ENCODE measurements around the gene ZNF202. TPM values are rescaled to one million over a fixed set of nuclear protein-coding genes. Genes with fewer than 3 reads are reported as not detected.

ZNF202 gene
- total RNA-seq, 1 donor from 2014 or later, result 10.5 TPM

GRCh38 chr11:123694551-123694950 is 46.9 kb downstream of the ZNF202 start:
- TF ChIP-seq, protein P1, sequence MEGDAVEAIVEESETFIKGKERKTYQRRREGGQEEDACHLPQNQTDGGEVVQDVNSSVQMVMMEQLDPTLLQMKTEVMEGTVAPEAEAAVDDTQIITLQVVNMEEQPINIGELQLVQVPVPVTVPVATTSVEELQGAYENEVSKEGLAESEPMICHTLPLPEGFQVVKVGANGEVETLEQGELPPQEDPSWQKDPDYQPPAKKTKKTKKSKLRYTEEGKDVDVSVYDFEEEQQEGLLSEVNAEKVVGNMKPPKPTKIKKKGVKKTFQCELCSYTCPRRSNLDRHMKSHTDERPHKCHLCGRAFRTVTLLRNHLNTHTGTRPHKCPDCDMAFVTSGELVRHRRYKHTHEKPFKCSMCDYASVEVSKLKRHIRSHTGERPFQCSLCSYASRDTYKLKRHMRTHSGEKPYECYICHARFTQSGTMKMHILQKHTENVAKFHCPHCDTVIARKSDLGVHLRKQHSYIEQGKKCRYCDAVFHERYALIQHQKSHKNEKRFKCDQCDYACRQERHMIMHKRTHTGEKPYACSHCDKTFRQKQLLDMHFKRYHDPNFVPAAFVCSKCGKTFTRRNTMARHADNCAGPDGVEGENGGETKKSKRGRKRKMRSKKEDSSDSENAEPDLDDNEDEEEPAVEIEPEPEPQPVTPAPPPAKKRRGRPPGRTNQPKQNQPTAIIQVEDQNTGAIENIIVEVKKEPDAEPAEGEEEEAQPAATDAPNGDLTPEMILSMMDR (IDR thresholded peaks at IDR 0.05; ENCODE audit: insufficient read depth, low read length, poor library complexity, severe bottlenecking), result no peak
- Histone ChIP-seq H3K4me3 (ENCODE audit: low read depth, low read length) (no peak overlapping the region), H3K27me3 (ENCODE audit: control insufficient read depth, insufficient read depth, low read length) (no peaks in the 10 kb centered on the region), H3K36me3 (ENCODE audit: control insufficient read depth, insufficient read depth, low read length) (no peaks in the 10 kb centered on the region)
- DNase-seq (ENCODE audit: low read depth), result no peak

GRCh38 chr11:123692961-123693360 is 48.5 kb downstream of the ZNF202 start:
- no peak for DNase-seq (ENCODE audit: low read depth)
- Histone ChIP-seq H3K27me3 (ENCODE audit: control insufficient read depth, insufficient read depth, low read length) (no peaks in the 10 kb centered on the region), H3K4me3 (ENCODE audit: low read depth, low read length) (no peak overlapping the region), H3K36me3 (ENCODE audit: control insufficient read depth, insufficient read depth, low read length) (no peaks in the 10 kb centered on the region)
- TF ChIP-seq, protein P1 (IDR thresholded peaks at IDR 0.05; ENCODE audit: insufficient read depth, low read length, poor library complexity, severe bottlenecking), result no peak

GRCh38 chr11:123690485-123690884 is 51.0 kb downstream of the ZNF202 start:
- no peak overlapping the region for H3K4me3 ChIP-seq (ENCODE audit: low read depth, low read length)
- H3K36me3 ChIP-seq (ENCODE audit: control insufficient read depth, insufficient read depth, low read length), result no peaks in the 10 kb centered on the region
- peak; percentile 14 for DNase-seq (ENCODE audit: low read depth)
- TF ChIP-seq, protein P1 (IDR thresholded peaks at IDR 0.05; ENCODE audit: insufficient read depth, low read length, poor library complexity, severe bottlenecking), result no peak
- H3K27me3 ChIP-seq (ENCODE audit: control insufficient read depth, insufficient read depth, low read length), result no peaks in the 10 kb centered on the region

DNA sequence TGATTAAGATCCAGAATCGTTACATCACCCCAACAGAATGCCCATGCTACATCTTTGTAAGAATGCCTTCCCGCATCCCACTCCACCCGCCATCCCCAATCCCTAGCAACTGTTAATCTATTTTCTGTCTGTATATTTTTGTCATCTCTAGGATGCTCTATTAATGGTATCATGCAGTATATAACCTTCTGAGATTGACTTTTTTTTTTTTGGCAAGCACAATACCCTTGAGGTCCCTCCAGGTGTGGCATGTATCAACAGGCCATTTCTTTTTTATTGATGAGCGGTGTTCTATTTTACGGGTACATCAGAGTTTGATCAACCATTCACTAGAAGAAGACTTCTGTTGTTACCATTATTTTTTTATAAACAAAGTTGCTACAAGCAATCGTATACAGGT is 56.9 kb downstream of the ZNF202 start:
- Histone ChIP-seq H3K4me3 (ENCODE audit: low read depth, low read length) (no peak overlapping the region), H3K27me3 (ENCODE audit: control insufficient read depth, insufficient read depth, low read length) (no peaks in the 10 kb centered on the region), H3K36me3 (ENCODE audit: control insufficient read depth, insufficient read depth, low read length) (no peaks in the 10 kb centered on the region)
- TF ChIP-seq, protein P1 (IDR thresholded peaks at IDR 0.05; ENCODE audit: insufficient read depth, low read length, poor library complexity, severe bottlenecking), result no peak
- DNase-seq (ENCODE audit: low read depth), result no peak

GRCh38 chr11:123683428-123684170 is 57.9 kb downstream of the ZNF202 start:
- Histone ChIP-seq H3K27me3 (ENCODE audit: control insufficient read depth, insufficient read depth, low read length) (no peaks in the 10 kb centered on the region), H3K36me3 (ENCODE audit: control insufficient read depth, insufficient read depth, low read length) (no peaks in the 10 kb centered on the region), H3K4me3 (ENCODE audit: low read depth, low read length) (no peak overlapping the region)
- TF ChIP-seq, protein P1 (IDR thresholded peaks at IDR 0.05; ENCODE audit: insufficient read depth, low read length, poor library complexity, severe bottlenecking), result no peak
- DNase-seq (ENCODE audit: low read depth), result no peak

Data from kidney epithelial cell (primary cell).